Progenitor cell of endocrine pancreas (in vitro differentiated cells): ENCODE results near the gene H19. TPM values are rescaled to one million over a fixed set of nuclear protein-coding genes. Genes with fewer than 3 reads are reported as not detected.

ENCODE experiments used
- DNase-seq: peaks from one replicate; pipeline ENCODE4 v3.0.0; 2021; ENCODE audit warnings: low spot score; ENCODE audit not compliant: unreplicated experiment
- H3K27ac Mint-ChIP-seq: 2 replicates; pipeline ENCODE4 v1.8.0; 2021; ENCODE audit warnings: mild to moderate bottlenecking, moderate library complexity, mixed read lengths
- H3K27me3 Mint-ChIP-seq: 2 replicates; pipeline ENCODE4 v1.8.0; 2021; ENCODE audit warnings: mixed read lengths
- H3K36me3 Mint-ChIP-seq: 2 replicates; pipeline ENCODE4 v1.8.0; 2022; ENCODE audit warnings: mixed read lengths; ENCODE audit not compliant: insufficient read depth
- H3K4me1 Mint-ChIP-seq: 2 replicates; pipeline ENCODE4 v1.8.0; 2021; ENCODE audit warnings: low read depth, mixed read lengths
- H3K4me3 Mint-ChIP-seq: 2 replicates; pipeline ENCODE4 v1.8.0; 2021; ENCODE audit warnings: low read depth, mild to moderate bottlenecking, moderate library complexity, mixed read lengths
- H3K9me3 Mint-ChIP-seq: 2 replicates; pipeline ENCODE4 v1.8.0; 2021; ENCODE audit warnings: low read depth, mixed read lengths
- long read RNA-seq: library from polyadenylated mRNA; unstranded; transcript quantifications from one replicate; pipeline ENCODE4 v2.0.0, GENCODE V29; 2020
- total RNA-seq: library from RNA; stranded (reverse); gene quantifications from 2 replicates; pipeline ENCODE4 v1.2.1, GENCODE V29; 2021
- TF ChIP-seq, protein P1 (sequence below): fragments of 200-600 bp; sonication (generic); IDR thresholded peaks from one replicate; pipeline ENCODE4 v1.5.0; 2021; ENCODE audit warnings: antibody characterized with exemption, mild to moderate bottlenecking; ENCODE audit not compliant: unreplicated experiment

H19 gene
- 17,961 and 19,743 TPM in 2 replicates for total RNA-seq
- long read RNA-seq, transcript H19-207 (3 exons, 489 nt): major isoform, 8 of 55 reads
- long read RNA-seq, transcript H19-203 (5 exons, 2,348 nt): minor isoform, 6 of 55 reads
- long read RNA-seq, transcript H19-211 (4 exons, 592 nt): minor isoform, 7 of 55 reads
- long read RNA-seq, partial matches to known transcripts: 31 of 55 reads
- long read RNA-seq, other reads (novel, unspliced or antisense): 1 of 55 reads

GRCh38 chr11:1997755-1998154 is at the start of gene H19:
Gene H19, minus strand, starts transcription at chr11:1997842.
- Mint-ChIP-seq H3K4me1 (no peaks in the 10 kb centered on the region), H3K27me3 (no peaks in the 10 kb centered on the region), H3K27ac (no peak within 1 kb of the TSS), H3K4me3 (no peak within 1 kb of the TSS), H3K36me3 (no peaks in the 10 kb centered on the region), H3K9me3 (no peaks in the 10 kb centered on the region)
- DNase-seq: no peak
- TF ChIP-seq, protein P1, sequence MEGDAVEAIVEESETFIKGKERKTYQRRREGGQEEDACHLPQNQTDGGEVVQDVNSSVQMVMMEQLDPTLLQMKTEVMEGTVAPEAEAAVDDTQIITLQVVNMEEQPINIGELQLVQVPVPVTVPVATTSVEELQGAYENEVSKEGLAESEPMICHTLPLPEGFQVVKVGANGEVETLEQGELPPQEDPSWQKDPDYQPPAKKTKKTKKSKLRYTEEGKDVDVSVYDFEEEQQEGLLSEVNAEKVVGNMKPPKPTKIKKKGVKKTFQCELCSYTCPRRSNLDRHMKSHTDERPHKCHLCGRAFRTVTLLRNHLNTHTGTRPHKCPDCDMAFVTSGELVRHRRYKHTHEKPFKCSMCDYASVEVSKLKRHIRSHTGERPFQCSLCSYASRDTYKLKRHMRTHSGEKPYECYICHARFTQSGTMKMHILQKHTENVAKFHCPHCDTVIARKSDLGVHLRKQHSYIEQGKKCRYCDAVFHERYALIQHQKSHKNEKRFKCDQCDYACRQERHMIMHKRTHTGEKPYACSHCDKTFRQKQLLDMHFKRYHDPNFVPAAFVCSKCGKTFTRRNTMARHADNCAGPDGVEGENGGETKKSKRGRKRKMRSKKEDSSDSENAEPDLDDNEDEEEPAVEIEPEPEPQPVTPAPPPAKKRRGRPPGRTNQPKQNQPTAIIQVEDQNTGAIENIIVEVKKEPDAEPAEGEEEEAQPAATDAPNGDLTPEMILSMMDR: no peak

DNA sequence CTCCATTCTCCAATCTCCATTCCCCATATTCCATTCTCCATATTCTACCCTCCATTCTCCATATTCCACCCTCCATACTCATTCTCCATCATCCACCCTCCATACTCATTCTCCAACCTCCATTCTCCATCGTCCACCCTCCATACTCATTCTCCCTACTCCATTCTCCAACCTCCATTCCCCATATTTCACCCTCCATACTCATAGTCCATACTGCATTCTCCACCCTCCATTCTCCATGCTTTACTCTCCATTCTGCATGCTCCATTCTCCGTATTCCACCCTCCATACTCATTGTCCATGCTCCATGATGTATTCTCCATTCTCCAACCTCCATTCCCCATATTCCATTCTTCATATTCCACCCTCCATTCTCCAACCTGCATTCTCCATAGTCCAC is 44.3 kb upstream of the H19 start:
- TF ChIP-seq, protein P1: no peak
- Mint-ChIP-seq H3K36me3 (no peaks in the 10 kb centered on the region), H3K27me3 (no peaks in the 10 kb centered on the region), H3K4me3 (no peak overlapping the region), H3K4me1 (no peaks in the 10 kb centered on the region), H3K27ac (no peak overlapping the region), H3K9me3 (no peaks in the 10 kb centered on the region)
- no peak for DNase-seq

DNA sequence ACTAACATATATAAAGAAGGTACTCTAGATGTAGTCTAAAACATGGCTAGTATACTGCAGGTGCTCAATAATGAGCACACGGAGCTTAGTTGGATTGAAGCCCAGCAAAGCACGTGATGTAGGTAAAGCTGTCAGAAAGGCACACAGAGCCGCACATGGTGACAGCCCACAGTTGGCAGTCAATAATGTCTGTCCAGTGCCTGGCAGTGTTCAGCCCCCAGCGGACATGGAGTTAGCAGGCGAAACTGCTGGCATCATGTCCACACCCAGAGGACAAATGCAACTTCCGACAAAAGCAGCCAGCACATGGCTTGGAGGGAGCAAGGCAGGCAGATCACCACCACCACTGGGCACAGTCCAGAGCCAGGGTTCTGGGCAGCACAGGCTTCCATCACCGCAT is 43.5 kb upstream of the H19 start:
- TF ChIP-seq, protein P1: no peak
- H3K36me3 Mint-ChIP-seq: no peaks in the 10 kb centered on the region
- no peaks in the 10 kb centered on the region for H3K27me3 Mint-ChIP-seq
- DNase-seq: no peak
- H3K4me1 Mint-ChIP-seq: no peaks in the 10 kb centered on the region
- no peak overlapping the region for H3K27ac Mint-ChIP-seq
- H3K9me3 Mint-ChIP-seq: no peaks in the 10 kb centered on the region
- no peak overlapping the region for H3K4me3 Mint-ChIP-seq

GRCh38 chr11:2039198-2039759 is 41.6 kb upstream of the H19 start:
- no peak overlapping the region for H3K27ac Mint-ChIP-seq
- TF ChIP-seq, protein P1: no peak
- H3K4me3 Mint-ChIP-seq: no peak overlapping the region
- H3K36me3 Mint-ChIP-seq: no peaks in the 10 kb centered on the region
- H3K27me3 Mint-ChIP-seq: no peaks in the 10 kb centered on the region
- DNase-seq: no peak
- H3K9me3 Mint-ChIP-seq: no peaks in the 10 kb centered on the region
- no peaks in the 10 kb centered on the region for H3K4me1 Mint-ChIP-seq

- Mint-ChIP-seq H3K9me3 (no peaks in the 10 kb centered on the region), H3K27ac (no peak overlapping the region), H3K36me3 (no peaks in the 10 kb centered on the region), H3K27me3 (no peaks in the 10 kb centered on the region), H3K4me1 (no peaks in the 10 kb centered on the region), H3K4me3 (no peak overlapping the region)
- DNase-seq: no peak
- TF ChIP-seq, protein P1: no peak
These were observed 39.3 kb upstream of the H19 start for GRCh38 chr11:2036863-2037486.
